Measurements from ENCODE around the gene RAB36. TPM values are rescaled to one million over a fixed set of nuclear protein-coding genes. Genes with fewer than 3 reads are reported as not detected.

RAB36 gene
- polyA plus RNA-seq, 10 donors = 0.85 to 3.4 (median 1.6) TPM

DNA sequence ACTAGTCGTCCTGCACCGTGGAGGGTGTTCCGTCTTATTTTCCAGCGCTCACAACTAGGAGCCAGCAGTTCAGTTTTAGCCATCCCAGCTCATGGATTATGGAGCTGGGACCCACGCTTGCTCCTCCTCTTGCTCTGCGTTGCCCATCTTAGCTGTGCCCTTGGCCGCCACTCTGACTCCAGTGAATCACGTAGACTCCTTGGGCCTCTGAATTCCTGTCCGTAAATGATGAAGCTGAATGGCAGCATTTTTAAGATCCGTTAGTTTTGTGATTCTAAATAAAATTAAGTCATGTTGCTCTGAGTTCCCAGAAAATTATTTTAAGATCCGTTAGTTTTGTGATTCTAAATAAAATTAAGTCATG, 58.8 kb downstream of the RAB36 start:
- DNase-seq = no peak

DNA sequence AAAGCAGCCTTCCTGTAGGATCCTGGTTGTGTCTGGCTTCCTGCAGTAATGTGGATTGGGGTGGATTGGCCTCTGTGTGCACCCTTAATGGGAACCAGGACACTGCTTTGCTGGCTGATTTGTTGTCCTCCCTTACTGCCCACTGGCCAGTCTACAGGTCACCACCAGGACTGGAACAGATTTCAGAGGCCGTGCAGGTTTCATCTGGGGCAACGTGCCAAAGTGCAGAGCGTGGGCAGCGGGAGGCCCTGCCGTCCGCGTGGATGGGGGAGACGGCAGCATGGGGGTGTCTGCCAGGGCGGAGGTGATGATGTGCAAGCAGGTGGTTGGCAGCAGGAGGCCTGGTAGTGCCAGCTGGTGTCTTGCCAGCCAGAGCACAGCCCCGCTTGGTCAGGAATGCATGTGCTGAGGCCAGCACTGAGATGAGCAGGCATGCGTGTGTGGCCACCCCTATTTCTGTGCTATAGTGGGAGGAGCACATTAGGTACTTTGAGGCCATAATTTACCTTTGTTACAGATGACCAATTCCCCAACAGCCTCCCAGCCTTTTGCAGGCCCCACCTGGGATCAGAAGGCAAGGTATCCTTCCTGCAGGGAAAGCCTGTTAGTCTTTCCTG, 59.4 kb downstream of the RAB36 start:
- DNase-seq = peak in 2 of 3 donors; percentile 68 to 70

DNA sequence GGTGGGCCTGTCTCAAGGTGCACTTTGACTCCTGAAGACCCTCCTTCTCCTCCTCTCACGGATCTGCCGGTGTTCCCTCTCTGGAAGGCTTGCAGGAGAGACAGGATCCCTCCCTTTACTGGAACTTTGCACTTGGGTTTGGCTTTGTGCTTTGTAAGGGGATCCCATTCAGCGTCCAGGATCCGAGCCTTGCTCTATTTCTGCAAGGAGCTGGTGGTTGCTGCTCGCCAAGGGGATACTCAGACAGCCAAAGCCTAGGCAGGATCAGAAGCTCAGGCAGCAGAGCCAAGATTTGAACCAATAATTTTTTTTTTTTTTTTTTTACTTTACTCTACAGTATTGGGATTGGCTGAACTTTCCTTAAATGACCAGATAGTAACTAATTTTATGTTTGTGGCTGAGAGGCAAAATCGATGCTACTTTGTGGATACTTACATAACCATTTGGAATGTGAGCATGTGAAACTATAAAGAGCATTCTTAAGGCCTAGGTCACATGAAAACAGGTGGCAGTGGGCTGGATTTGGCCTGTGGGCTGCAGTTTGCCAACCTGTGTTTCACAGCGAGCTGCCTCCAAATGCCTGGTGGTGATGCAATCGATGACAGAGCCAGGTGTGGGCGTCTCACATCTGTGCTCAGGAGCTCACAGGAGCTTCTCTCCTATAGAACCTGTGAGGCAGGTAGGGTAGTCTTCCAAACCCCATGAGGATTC, 60.2 kb downstream of the RAB36 start:
- peak in 1 of 3 donors; percentile 75 for DNase-seq

DNA sequence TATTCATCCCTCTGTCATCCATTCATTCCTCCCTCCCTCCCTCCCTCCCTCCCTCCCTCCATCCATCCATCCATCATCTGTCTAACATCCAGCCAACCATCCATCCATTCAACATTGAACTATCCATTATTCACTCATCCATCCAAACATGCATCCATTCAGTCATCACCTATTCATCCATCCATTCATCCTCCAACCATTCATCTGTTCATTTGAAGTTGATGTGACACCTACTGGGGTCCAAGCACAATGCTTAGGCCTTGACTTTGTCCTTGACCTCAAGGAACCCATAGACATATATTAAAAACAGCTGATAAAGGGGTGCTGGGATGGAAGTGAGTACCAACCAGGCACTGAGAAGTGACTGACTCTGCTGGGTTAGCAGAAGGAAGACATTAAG, 61.6 kb downstream of the RAB36 start:
- no peak for DNase-seq

DNA sequence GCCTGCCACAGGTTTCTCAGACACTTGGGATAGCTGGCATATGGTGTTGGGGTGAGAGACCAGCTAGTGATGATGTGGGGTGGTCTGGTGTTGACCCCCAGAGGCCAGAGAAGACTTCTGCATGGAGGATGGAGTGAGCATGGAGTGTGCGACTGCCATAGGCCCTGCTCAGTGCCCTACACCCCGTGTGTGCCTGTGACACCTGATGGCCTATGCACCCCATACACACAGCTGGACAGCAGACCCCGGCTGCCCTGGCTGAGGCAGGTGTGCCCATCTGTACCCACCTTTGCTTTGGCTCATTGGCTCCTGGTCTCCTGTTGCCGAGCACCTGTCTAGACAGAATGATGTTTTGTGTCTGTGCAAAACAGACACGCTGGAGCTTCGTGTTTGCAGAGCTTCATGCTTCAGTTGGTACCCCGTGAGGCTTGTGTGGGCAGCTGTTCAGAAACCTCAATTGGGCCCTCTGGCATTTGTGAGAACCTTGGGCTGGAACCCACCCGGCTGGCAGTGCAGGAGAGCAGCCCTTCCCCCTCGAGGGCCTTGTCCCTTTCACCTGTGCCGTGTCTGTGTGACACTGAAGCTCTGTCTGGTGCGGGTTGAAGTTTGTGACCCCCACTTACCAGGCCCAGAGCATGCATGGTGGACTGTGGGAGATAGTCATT, 62.6 kb downstream of the RAB36 start:
- DNase-seq = no peak

DNA sequence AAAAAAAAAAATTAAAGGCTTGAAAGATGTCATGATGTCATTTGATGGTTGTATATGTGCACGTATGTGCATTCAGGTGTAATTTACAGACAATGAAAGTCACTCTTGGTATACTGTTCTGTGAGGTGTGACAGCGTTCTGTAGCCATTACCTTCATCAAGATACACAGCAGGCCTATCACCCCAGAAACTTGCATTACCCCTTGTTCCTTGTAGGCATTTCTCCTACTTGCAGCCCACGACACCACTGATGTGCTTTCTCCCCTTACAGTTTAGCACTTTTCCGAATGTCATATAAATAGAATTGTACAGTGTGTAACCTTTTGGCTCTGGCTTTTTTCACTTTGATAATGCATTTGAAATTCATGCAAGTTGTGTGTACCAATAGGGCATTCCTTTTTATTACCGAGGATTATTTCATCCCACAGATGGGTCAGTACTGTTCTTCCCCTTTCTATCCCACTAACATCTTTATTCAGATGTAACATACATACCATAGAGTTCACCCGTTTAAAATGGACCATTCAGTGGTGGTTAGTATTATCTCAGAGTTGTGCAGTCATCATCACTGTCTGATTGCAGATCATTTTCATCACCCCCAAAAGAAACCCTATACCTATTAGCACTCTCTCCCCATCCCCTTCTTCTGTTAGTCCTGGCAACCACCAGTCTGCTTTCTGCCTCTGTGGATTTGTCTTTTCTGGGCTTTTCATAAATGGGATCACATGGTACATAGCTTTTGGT, 65.3 kb downstream of the RAB36 start:
- DNase-seq = no peak

DNA sequence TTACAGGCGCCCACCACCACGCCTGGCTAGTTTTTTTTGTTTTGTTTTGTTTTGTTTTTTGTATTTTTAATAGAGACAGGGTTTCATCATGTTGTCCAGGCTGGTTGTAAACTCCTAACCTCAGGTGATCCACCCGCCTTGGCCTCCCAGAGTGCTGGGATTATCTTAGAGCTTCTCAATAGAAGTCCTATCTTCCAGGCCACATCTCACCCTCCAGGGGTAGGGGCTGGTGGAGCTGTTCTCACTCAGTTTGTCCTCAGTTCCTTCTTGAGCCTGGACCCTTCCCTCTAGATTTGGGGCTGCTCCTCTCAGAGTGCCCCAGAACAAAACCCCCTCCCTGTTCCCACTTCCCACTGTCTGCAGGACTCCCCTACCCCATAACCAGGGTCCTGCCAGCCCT, 66.3 kb downstream of the RAB36 start:
- DNase-seq = no peak

DNA sequence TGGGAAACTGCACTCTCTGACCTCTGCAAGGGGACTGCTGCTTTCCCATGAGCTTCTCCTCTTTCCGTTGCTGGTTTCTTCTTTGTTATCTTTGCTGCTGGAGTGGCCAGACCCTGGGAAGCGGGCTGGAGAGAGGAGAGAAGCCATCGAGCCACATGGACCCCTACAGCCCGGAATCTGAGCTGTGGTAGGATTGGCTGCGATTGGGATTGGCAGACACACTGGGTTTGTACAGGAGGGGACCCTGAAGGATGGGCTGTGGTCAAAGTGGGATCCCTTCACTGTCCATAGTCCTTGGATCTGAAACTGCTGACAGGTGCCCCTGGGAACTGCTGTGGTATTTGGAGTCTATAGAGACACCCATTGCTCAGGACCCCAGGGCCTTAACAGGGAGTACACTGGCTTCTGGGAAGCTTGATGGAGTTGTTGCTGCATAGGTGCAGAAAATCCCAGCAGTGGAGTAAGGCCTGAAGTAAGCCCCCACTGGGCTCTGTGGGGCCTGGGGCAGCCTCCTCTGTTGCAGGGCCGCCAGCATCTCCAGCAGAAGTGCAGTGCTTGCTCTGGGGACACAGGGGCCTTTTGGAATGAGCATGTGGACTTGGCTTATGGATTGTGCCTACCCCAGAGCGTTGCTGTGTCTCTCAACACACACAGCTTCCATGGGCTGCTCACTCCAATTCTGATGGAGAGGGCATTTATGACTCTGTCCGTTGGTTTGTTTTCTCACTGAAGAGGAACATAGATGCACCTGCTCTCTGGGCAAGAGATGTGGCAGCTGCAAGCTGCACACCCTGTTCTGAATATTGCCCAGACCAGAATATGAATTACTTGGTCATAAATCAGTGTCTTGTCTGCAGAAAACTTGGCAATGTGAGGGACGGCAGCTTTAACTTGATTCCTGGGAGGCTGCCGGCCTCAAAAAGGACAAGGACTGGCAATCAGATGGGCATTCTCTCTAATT, 67.1 kb downstream of the RAB36 start:
- DNase-seq = peak in 1 of 3 donors; percentile 53

DNA sequence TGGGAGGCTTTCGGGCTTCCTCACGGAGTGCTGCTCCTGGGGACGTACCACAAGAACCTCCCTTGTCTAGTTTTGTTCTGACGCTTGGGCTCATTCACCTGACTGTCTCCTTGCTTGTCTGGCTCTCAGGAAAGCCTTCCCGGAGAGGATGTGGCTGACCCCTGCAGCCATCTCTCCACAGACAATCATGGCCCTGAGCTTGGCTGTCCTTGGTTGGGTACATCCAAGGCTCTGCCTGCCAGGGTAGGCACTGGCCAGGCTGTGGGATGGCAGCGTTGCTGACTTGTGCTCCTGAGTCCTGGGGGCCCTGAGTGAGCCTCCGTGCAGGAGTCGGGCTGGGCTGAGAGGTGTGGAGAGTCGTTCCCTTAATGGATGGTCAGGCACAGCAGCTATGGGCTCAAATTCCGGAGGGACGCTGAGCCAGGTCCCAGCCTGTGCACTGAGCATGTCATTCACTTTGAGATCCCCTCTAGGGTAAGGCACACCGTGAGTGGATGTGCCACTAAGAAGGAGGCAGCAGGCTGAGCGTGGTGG, 67.8 kb downstream of the RAB36 start:
- DNase-seq = no peak

DNA sequence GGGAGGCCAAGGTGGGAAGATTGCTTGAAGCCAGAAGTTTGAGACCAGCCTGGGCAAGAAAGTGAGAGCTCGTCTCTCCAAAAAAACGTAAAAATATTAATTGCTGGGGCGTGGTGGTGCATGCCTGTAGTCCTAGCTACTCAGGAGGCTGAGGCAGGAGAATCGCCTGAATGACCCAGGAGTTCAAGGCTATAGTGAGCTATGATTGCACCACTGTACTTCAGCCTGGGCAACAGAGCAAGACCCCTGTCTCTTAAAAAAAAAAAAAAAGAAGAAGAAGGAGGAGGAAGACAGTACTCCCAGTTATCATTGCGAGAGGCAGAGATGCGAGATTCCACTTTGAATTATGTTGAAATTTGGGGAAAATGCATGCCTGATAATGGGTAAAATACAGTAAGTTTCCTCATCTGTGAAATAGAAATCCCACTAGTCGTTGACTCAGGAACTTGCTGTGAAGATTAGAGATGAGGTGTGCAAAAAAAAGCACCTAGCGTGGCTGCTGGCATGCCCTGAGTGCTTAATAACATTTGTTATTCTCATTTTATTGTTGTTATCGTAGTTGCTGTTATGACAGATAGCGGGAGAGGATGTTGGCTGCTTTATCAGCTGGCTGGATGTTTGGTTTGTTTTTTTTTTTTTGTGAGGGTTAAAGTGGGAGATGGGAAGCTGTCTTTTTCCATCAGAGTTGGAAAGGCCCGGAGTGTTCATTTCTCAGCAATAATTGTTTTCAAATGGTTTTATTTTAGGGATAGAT, 68.5 kb downstream of the RAB36 start:
- DNase-seq = no peak

Other genes with a start within 250 kb of the RAB36 start
- 1 to 10 TPM; 1.9 to 4.0 (median 3.0) TPM for gene GNAZ, start 75.0 kb upstream of the RAB36 start, polyA plus RNA-seq (ENCODE audit: insufficient read length in 10 of 10)
- gene RSPH14, start 3.5 kb upstream of the RAB36 start, polyA plus RNA-seq (ENCODE audit: insufficient read length in 10 of 10) = 1 to 10 TPM in 2 of 10 donors, under 1 TPM in 8; 0.13 to 1.7 (median 0.73) TPM
- gene BCR, start 35.0 kb downstream of the RAB36 start, polyA plus RNA-seq (ENCODE audit: insufficient read length in 10 of 10) = 10 to 100 TPM; 13.5 to 23.5 (median 16.8) TPM